ENCODE measurements around the gene REPIN1. TPM values are rescaled to one million over a fixed set of nuclear protein-coding genes. Genes with fewer than 3 reads are reported as not detected.

REPIN1 gene
- total and polyA plus RNA-seq, 9 of the 15 experiments (the other 6 are each of a cell fraction or from before 2014, with no cell fraction given), result 8.1 to 283 (median 94.3) TPM

DNA sequence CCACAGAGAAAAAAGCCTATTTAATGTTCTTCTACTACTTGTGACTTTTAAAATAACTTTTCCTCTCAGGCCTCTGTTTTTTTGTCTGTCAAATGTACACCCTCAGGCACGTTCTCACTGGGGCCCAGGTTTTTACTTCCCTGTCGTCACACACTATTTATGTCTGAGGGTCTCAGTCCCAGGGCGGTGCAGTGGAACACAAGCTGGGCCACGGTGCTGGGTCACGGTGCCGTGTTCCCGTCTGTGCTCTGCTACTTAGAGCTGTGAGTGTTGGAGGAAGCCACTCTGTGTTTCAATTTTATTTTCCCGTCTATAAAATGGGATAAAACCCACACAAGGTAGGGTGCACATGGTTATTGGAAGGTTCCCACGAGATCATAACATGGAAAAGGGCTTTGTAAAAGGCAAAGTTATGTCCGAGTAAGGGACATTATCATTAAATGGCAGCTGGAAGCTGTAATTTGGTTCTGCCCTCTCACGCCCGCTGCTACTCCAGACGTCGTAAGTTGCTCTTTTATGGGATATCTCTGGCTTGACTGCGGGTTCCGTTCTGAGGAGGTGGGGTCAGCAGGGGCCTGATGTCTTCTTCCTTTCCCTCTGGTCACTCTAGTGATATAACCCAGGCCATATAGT is 35.7 kb downstream of the REPIN1 start (continued):
- TF ChIP-seq ETV1 (tag; conservative IDR thresholded peaks at IDR 0.05; ENCODE audit: low read depth), result no peak; the same call in 1 of the 2 replicates
- no peak; the same call in 1 of the 2 replicates for TF ChIP-seq HDGF (IDR thresholded peaks at IDR 0.05)
- TF ChIP-seq, protein P1, sequence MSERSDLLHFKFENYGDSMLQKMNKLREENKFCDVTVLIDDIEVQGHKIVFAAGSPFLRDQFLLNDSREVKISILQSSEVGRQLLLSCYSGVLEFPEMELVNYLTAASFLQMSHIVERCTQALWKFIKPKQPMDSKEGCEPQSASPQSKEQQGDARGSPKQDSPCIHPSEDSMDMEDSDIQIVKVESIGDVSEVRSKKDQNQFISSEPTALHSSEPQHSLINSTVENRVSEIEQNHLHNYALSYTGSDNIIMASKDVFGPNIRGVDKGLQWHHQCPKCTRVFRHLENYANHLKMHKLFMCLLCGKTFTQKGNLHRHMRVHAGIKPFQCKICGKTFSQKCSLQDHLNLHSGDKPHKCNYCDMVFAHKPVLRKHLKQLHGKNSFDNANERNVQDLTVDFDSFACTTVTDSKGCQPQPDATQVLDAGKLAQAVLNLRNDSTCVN (CRISPR knock-in tag; IDR thresholded peaks at IDR 0.05), result no peak
- no peak for TF ChIP-seq KLF1 (tag; IDR thresholded peaks at IDR 0.05)
- TF ChIP-seq, protein P2, sequence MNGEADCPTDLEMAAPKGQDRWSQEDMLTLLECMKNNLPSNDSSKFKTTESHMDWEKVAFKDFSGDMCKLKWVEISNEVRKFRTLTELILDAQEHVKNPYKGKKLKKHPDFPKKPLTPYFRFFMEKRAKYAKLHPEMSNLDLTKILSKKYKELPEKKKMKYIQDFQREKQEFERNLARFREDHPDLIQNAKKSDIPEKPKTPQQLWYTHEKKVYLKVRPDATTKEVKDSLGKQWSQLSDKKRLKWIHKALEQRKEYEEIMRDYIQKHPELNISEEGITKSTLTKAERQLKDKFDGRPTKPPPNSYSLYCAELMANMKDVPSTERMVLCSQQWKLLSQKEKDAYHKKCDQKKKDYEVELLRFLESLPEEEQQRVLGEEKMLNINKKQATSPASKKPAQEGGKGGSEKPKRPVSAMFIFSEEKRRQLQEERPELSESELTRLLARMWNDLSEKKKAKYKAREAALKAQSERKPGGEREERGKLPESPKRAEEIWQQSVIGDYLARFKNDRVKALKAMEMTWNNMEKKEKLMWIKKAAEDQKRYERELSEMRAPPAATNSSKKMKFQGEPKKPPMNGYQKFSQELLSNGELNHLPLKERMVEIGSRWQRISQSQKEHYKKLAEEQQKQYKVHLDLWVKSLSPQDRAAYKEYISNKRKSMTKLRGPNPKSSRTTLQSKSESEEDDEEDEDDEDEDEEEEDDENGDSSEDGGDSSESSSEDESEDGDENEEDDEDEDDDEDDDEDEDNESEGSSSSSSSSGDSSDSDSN (IDR thresholded peaks at IDR 0.05; ENCODE audit: borderline replicate concordance in 1 of 2, low read depth in 2 of 2, low read length in 2 of 2), result no peak; a peak in 1 of 4 replicates
- no peak for TF ChIP-seq CAMTA2 (CRISPR knock-in tag; conservative IDR thresholded peaks at IDR 0.05)
- TF ChIP-seq ZNF551 (CRISPR knock-in tag; IDR thresholded peaks at IDR 0.05), result no peak
- TF ChIP-seq NEUROD1 (IDR thresholded peaks at IDR 0.05; ENCODE audit: borderline replicate concordance, low read depth, low read length, partially characterized antibody), result no peak
- TF ChIP-seq RBBP5 (IDR thresholded peaks at IDR 0.05; ENCODE audit: borderline replicate concordance, insufficient read depth, low read length, poor library complexity, severe bottlenecking), result no peak
- no peak for TF ChIP-seq ZNF12 (CRISPR knock-in tag; IDR thresholded peaks at IDR 0.05)
- TF ChIP-seq ZNF212 (CRISPR knock-in tag; IDR thresholded peaks at IDR 0.05), result no peak
- TF ChIP-seq, protein P3, sequence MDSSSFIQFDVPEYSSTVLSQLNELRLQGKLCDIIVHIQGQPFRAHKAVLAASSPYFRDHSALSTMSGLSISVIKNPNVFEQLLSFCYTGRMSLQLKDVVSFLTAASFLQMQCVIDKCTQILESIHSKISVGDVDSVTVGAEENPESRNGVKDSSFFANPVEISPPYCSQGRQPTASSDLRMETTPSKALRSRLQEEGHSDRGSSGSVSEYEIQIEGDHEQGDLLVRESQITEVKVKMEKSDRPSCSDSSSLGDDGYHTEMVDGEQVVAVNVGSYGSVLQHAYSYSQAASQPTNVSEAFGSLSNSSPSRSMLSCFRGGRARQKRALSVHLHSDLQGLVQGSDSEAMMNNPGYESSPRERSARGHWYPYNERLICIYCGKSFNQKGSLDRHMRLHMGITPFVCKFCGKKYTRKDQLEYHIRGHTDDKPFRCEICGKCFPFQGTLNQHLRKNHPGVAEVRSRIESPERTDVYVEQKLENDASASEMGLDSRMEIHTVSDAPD (CRISPR knock-in tag; IDR thresholded peaks at IDR 0.05), result no peak
- TF ChIP-seq, protein P4, sequence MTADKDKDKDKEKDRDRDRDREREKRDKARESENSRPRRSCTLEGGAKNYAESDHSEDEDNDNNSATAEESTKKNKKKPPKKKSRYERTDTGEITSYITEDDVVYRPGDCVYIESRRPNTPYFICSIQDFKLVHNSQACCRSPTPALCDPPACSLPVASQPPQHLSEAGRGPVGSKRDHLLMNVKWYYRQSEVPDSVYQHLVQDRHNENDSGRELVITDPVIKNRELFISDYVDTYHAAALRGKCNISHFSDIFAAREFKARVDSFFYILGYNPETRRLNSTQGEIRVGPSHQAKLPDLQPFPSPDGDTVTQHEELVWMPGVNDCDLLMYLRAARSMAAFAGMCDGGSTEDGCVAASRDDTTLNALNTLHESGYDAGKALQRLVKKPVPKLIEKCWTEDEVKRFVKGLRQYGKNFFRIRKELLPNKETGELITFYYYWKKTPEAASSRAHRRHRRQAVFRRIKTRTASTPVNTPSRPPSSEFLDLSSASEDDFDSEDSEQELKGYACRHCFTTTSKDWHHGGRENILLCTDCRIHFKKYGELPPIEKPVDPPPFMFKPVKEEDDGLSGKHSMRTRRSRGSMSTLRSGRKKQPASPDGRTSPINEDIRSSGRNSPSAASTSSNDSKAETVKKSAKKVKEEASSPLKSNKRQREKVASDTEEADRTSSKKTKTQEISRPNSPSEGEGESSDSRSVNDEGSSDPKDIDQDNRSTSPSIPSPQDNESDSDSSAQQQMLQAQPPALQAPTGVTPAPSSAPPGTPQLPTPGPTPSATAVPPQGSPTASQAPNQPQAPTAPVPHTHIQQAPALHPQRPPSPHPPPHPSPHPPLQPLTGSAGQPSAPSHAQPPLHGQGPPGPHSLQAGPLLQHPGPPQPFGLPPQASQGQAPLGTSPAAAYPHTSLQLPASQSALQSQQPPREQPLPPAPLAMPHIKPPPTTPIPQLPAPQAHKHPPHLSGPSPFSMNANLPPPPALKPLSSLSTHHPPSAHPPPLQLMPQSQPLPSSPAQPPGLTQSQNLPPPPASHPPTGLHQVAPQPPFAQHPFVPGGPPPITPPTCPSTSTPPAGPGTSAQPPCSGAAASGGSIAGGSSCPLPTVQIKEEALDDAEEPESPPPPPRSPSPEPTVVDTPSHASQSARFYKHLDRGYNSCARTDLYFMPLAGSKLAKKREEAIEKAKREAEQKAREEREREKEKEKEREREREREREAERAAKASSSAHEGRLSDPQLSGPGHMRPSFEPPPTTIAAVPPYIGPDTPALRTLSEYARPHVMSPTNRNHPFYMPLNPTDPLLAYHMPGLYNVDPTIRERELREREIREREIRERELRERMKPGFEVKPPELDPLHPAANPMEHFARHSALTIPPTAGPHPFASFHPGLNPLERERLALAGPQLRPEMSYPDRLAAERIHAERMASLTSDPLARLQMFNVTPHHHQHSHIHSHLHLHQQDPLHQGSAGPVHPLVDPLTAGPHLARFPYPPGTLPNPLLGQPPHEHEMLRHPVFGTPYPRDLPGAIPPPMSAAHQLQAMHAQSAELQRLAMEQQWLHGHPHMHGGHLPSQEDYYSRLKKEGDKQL (CRISPR knock-in tag; IDR thresholded peaks at IDR 0.05; ENCODE audit: borderline replicate concordance), result no peak
- TF ChIP-seq SIX5 (IDR thresholded peaks at IDR 0.05; ENCODE audit: borderline replicate concordance in 1 of 2, insufficient read depth in 1 of 2, low read depth in 1 of 2, low read length in 2 of 2), result no peak

Measured in K562 (cell line).